HepG2 (cell line): ENCODE results near the gene TGM5. TPM values are rescaled to one million over a fixed set of nuclear protein-coding genes. Genes with fewer than 3 reads are reported as not detected.

Experiments
- ATAC-seq: fragments of 200-7000 bp; cut with Tn5 transposase; 3 replicates; pipeline ENCODE4 v1.9.1; 2020; ENCODE audit warnings: mild to moderate bottlenecking, moderate library complexity
- BruUV-seq: library from RNA; stranded (reverse); fragments of 400-500 nt; replicated peaks from 2 replicates; lab custom pipeline; 2021; lab: Mats Ljungman, UMichigan
- CTCF ChIA-PET: fragments of 300-600 bp; formaldehyde crosslinking; extraction: SDS; loops from one replicate; lab custom pipeline; 2021; ENCODE audit warnings: low total read pairs, inconsistent platforms, low intra/inter-chr PET ratio; lab: Yijun Ruan, JAX
- POLR2A ChIA-PET: fragments of 350-600 bp; sonication (Branson Sonifier 250); formaldehyde crosslinking; loops from one replicate; lab custom pipeline; 2020; ENCODE audit warnings: antibody characterized with exemption, inconsistent platforms; lab: Yijun Ruan, JAX
- DNase-seq: peaks from one replicate; pipeline ENCODE4 v3.0.0-alpha.2; 2015; ENCODE audit warnings: low spot score
- FAIRE-seq: peaks from 3 replicates; lab custom pipeline; 2011; peaks lifted over from hg19 to GRCh38; lab: Jason Lieb, UNC
- H2AFZ ChIP-seq: one replicate; pipeline ENCODE4 v1.6.1; 2011; ENCODE audit warnings: low read length, inconsistent platforms
- H3K27ac ChIP-seq: fragments of 300-600 bp; 3 replicates; pipeline ENCODE4 v1.8.0; 2011; ENCODE audit warnings: mixed run types, mild to moderate bottlenecking, mixed read lengths, low read length, inconsistent platforms; ENCODE audit not compliant: insufficient read depth; ENCODE audit errors: extremely low read length
- H3K27me3 ChIP-seq, 2 experiments: fragments of 200-600 bp in 1 of 2; 2 replicates in 1 of 2; 3 replicates in 1 of 2; pipeline versions ENCODE4 v1.6.0 to v1.8.0; 2011; ENCODE audit warnings: low read length in 2 of 2, mild to moderate bottlenecking in 2 of 2, moderate library complexity in 2 of 2, inconsistent platforms in 1 of 2; ENCODE audit not compliant: insufficient read depth in 2 of 2, control insufficient read depth in 1 of 2
- H3K36me3 ChIP-seq, 2 experiments: fragments of 200-600 bp in 1 of 2; replicated peaks in 1 of 2; 2 replicates in 1 of 2; 3 replicates in 1 of 2; pipeline versions ENCODE4 v1.5.1 to v1.8.0; 2011; ENCODE audit warnings: low read length in 2 of 2, inconsistent platforms in 1 of 2; ENCODE audit not compliant: insufficient read depth in 2 of 2, control insufficient read depth in 1 of 2
- H3K4me1 ChIP-seq: 2 replicates; pipeline ENCODE4 v1.5.1; 2012; ENCODE audit warnings: low read length, inconsistent platforms; ENCODE audit not compliant: insufficient read depth
- H3K4me2 ChIP-seq: 2 replicates; pipeline ENCODE4 v1.6.0; 2011; ENCODE audit warnings: low read depth, low read length, inconsistent platforms
- H3K4me3 ChIP-seq, 3 experiments: fragments of 200-600 bp in 1 of 3; sonication (generic), shearing (Covaris generic) in 1 of 3; replicated peaks in 1 of 3; 2 replicates each; pipeline ENCODE4 v1.5.1; 2011 to 2016; ENCODE audit warnings: low read length in 3 of 3, inconsistent platforms in 2 of 3, low read depth in 2 of 3, mild to moderate bottlenecking in 2 of 3, control low read depth in 1 of 3, mixed read lengths in 1 of 3; ENCODE audit not compliant: insufficient read depth in 1 of 3
- H3K79me2 ChIP-seq: one replicate; pipeline ENCODE4 v1.6.1; 2011; ENCODE audit warnings: low read length, inconsistent platforms; ENCODE audit not compliant: insufficient read depth
- H3K9ac ChIP-seq: 2 replicates; pipeline ENCODE4 v1.6.0; 2011; ENCODE audit warnings: mild to moderate bottlenecking, low read depth, low read length, inconsistent platforms; ENCODE audit not compliant: insufficient read depth
- H3K9me3 ChIP-seq: 2 replicates; pipeline ENCODE4 v1.5.1; 2012; ENCODE audit warnings: mild to moderate bottlenecking, low read length
- H4K20me1 ChIP-seq: 2 replicates; pipeline ENCODE4 v1.6.0; 2011; ENCODE audit warnings: inconsistent platforms, mild to moderate bottlenecking, low read length, moderate library complexity; ENCODE audit not compliant: insufficient read depth
- HCFC1 ChIP-seq: fragments of 150-350 bp; IDR thresholded peaks from 2 replicates; pipeline ENCODE4 v1.6.1; 2014; ENCODE audit warnings: low read depth, low read length
- JUN ChIP-seq: sonication (generic); formaldehyde crosslinking; IDR thresholded peaks from 2 replicates; pipeline ENCODE4 v1.4.0; 2020; ENCODE audit warnings: mild to moderate bottlenecking, missing genetic modification reagents
- MTA1 ChIP-seq: sonication (generic); formaldehyde crosslinking; IDR thresholded peaks from 2 replicates; pipeline ENCODE4 v1.4.0; 2020; ENCODE audit warnings: missing genetic modification reagents, mild to moderate bottlenecking, borderline replicate concordance
- MXD4 ChIP-seq: IDR thresholded peaks from 2 replicates; pipeline ENCODE4 v1.6.1; 2016; ENCODE audit warnings: mild to moderate bottlenecking, missing biosample characterization, missing genetic modification reagents
- NR2F6 ChIP-seq, 2 experiments: IDR thresholded peaks; 2 replicates each; pipeline ENCODE4 v1.6.1; 2016; ENCODE audit warnings: antibody characterized with exemption in 1 of 2, mild to moderate bottlenecking in 1 of 2
- PCBP1 ChIP-seq: fragments of 200-400 bp; formaldehyde crosslinking; IDR thresholded peaks from 2 replicates; pipeline ENCODE4 v1.6.1; 2017; ENCODE audit warnings: mild to moderate bottlenecking, low read depth, low read length, borderline replicate concordance
- SOX6 ChIP-seq, 2 experiments: fragments of 450-650 bp in 1 of 2; sonication (generic) in 1 of 2; formaldehyde crosslinking in 1 of 2; IDR thresholded peaks; 2 replicates each; pipeline versions ENCODE4 v1.4.0 to v1.6.1; 2017 to 2020; ENCODE audit warnings: antibody characterized with exemption in 1 of 2, mild to moderate bottlenecking in 1 of 2, missing genetic modification reagents in 1 of 2
- SRSF9 ChIP-seq: fragments of 200-400 bp; formaldehyde crosslinking; IDR thresholded peaks from 2 replicates; pipeline ENCODE4 v1.6.1; 2018; ENCODE audit warnings: borderline replicate concordance, mild to moderate bottlenecking, low read depth, low read length; ENCODE audit not compliant: insufficient read depth, poor library complexity, severe bottlenecking
- THAP9 ChIP-seq: sonication (generic); formaldehyde crosslinking; IDR thresholded peaks from 2 replicates; pipeline ENCODE4; 2020; ENCODE audit warnings: missing genetic modification reagents, mild to moderate bottlenecking, borderline replicate concordance
- ZMAT3 ChIP-seq: sonication (generic); formaldehyde crosslinking; conservative IDR thresholded peaks from 2 replicates; pipeline ENCODE4 v1.7.0; 2021; ENCODE audit warnings: missing genetic modification reagents
- ZNF20 ChIP-seq: sonication (generic); formaldehyde crosslinking; IDR thresholded peaks from 2 replicates; pipeline ENCODE4 v1.4.0; 2020; ENCODE audit warnings: mild to moderate bottlenecking, moderate library complexity, missing genetic modification reagents
- ZNF292 ChIP-seq: sonication (generic); formaldehyde crosslinking; IDR thresholded peaks from 2 replicates; pipeline ENCODE4 v1.8.1; 2022; ENCODE audit warnings: mild to moderate bottlenecking, low read depth, missing genetic modification reagents, borderline replicate concordance
- ZNF605 ChIP-seq: sonication (generic); formaldehyde crosslinking; IDR thresholded peaks from 2 replicates; pipeline ENCODE4 v1.8.0; 2022; ENCODE audit warnings: mild to moderate bottlenecking, missing genetic modification reagents
- ZNF660 ChIP-seq: sonication (generic); formaldehyde crosslinking; IDR thresholded peaks from 2 replicates; pipeline ENCODE4 v1.5.1; 2020; ENCODE audit warnings: mild to moderate bottlenecking, low read depth, missing genetic modification reagents, borderline replicate concordance
- WGBS: methylation state at CpG from one replicate; pipeline ENCODE4 v1.1.6; 2017; ENCODE audit warnings: low lambda C conversion rate; 5-methylcytosine and 5-hydroxymethylcytosine counted together
- in situ Hi-C: cut with HindIII; loops from 2 replicates; pipeline ENCODE4 v1.10.0; 2017; ENCODE audit warnings: low pct_unique_long_range_greater_than_20kb; ENCODE audit not compliant: extremely low pct_ligation_motif_present
- intact Hi-C: fragments of 100-400 bp; cut with micrococcal nuclease; formaldehyde crosslinking; loops from one replicate; pipeline ENCODE4 v1.10.0; 2022; ENCODE audit not compliant: unreplicated experiment
- polyA plus RNA-seq, 8 experiments: library from polyadenylated mRNA; depleted of rRNA in 3 of 8; stranded (reverse) in 7 of 8; unstranded in 1 of 8; fragments of >200 nt; fragmentation: Illumina TruSeq in 4 of 8; extraction: Trizol in 4 of 8; gene quantifications; 2 replicates each; pipeline versions ENCODE4 v1.2.1 to v1.2.3, GENCODE V29; 2011 to 2016; ENCODE audit warnings: low read depth in 4 of 8, missing spikeins in 1 of 8, mixed read lengths in 1 of 8; ENCODE audit not compliant: insufficient read depth in 1 of 8
- total RNA-seq, 5 experiments: library from RNA; depleted of rRNA; stranded (reverse); fragments of >200 nt; fragmentation: Illumina TruSeq; extraction: Trizol; gene quantifications; 2 replicates each; pipeline ENCODE4 v1.2.3, GENCODE V29; 2016; ENCODE audit warnings: low read depth in 1 of 5

Gene TGM5
- total and polyA plus RNA-seq, 2 of the 13 experiments (the other 11 are each of a cell fraction or from before 2014, with no cell fraction given) = 0.18 to 0.65 TPM

- TF ChIP-seq ZNF20 (CRISPR knock-in tag) (no peak), MXD4 (CRISPR knock-in tag) (no peak), ZMAT3 (CRISPR knock-in tag) (no peak), NR2F6 (IDR thresholded peaks at IDR 0.05) (no peak), NR2F6 (CRISPR knock-in tag; IDR thresholded peaks at IDR 0.05) (no peak), ZNF605 (CRISPR knock-in tag) (no peak), THAP9 (CRISPR knock-in tag) (no peak), JUN (CRISPR knock-in tag) (no peak), ZNF292 (CRISPR knock-in tag) (no peak), MTA1 (CRISPR knock-in tag) (no peak)
Measured at GRCh38 chr15:43299411-43299810, 32.7 kb upstream of the TGM5 start (continued).

- POLR2A ChIA-PET = no interaction called here
- TF ChIP-seq HCFC1 (no peak), PCBP1 (no peak), SOX6 (IDR thresholded peaks at IDR 0.05) (no peak), SOX6 (CRISPR knock-in tag; IDR thresholded peaks at IDR 0.05) (no peak), SRSF9 (no peak), ZNF660 (no peak)
Measured at GRCh38 chr15:43294091-43294706, 27.5 kb upstream of the TGM5 start.

More at GRCh38 chr15:43294091-43294706, 27.5 kb upstream of the TGM5 start:
- no peak overlapping the region for H3K4me3 ChIP-seq
- H3K36me3 ChIP-seq = no peaks in the 10 kb centered on the region
- no peaks in the 10 kb centered on the region for H3K9me3 ChIP-seq
- intact Hi-C loops = no loop called here
- ATAC-seq (peak; percentile 21; the same call in 1 of the 3 replicates), FAIRE-seq (no peak), DNase-seq (no peak)
- in situ Hi-C loops = no loop called here
- no peak overlapping the region for H2AFZ ChIP-seq
- CTCF ChIA-PET = no interaction called here
- BruUV-seq = no TSS peak
- H3K27ac ChIP-seq = no peak overlapping the region
- H3K4me1 ChIP-seq = peaks cover 11% of the 10 kb centered on the region
- H3K79me2 ChIP-seq = no peaks in the 10 kb centered on the region
- WGBS = 9% methylated on average over 6 of the region's 6 CpGs
- H4K20me1 ChIP-seq = no peaks in the 10 kb centered on the region
- no peak overlapping the region for H3K4me2 ChIP-seq
- no peak overlapping the region for H3K9ac ChIP-seq
- peaks cover 8 to 42% of the 10 kb centered on the region in 2 experiments; a peak in 3 of 5 replicates for H3K27me3 ChIP-seq
